OCI-LY7 (cell line): ENCODE data around the gene REV3L. TPM values are rescaled to one million over a fixed set of nuclear protein-coding genes. Genes with fewer than 3 reads are reported as not detected.

Experiments
- BruUV-seq: library from RNA; stranded (reverse); fragments of 400-500 nt; replicated peaks from 2 replicates; lab custom pipeline; 2021; lab: Mats Ljungman, UMichigan
- CTCF ChIA-PET: fragments of 300-600 bp; sonication (Branson Sonifier 250); formaldehyde crosslinking; loops from one replicate; lab custom pipeline; 2022; ENCODE audit warnings: antibody characterized with exemption; ENCODE audit not compliant: unreplicated experiment; lab: Charles Lee
- POLR2A ChIA-PET: fragments of 300-600 bp; sonication (Branson Sonifier 250); formaldehyde crosslinking; loops from one replicate; lab custom pipeline; 2022; ENCODE audit warnings: antibody characterized with exemption; lab: Charles Lee
- DNase-seq: peaks from one replicate; pipeline ENCODE4 v3.0.0-alpha.2; 2015; ENCODE audit warnings: low spot score
- H2AFZ ChIP-seq: fragments of 200-600 bp; sonication (generic), shearing (Covaris generic); 2 replicates; pipeline ENCODE4 v1.6.1; 2014; ENCODE audit warnings: mild to moderate bottlenecking, antibody characterized with exemption, low read length, moderate library complexity
- H3K27ac ChIP-seq: fragments of 200-600 bp; sonication (generic); 2 replicates; pipeline ENCODE4 v1.5.1; 2014; ENCODE audit warnings: mixed run types, low read depth, mild to moderate bottlenecking, moderate library complexity, low read length, inconsistent platforms; ENCODE audit not compliant: poor library complexity, severe bottlenecking
- H3K36me3 ChIP-seq: fragments of 200-600 bp; sonication (generic); 2 replicates; pipeline ENCODE4 v1.6.1; 2014; ENCODE audit warnings: mild to moderate bottlenecking, antibody characterized with exemption, low read length, moderate library complexity, mixed read lengths; ENCODE audit not compliant: insufficient read depth
- H3K4me1 ChIP-seq: fragments of 200-600 bp; sonication (generic); 2 replicates; pipeline ENCODE4 v1.5.1; 2014; ENCODE audit warnings: mild to moderate bottlenecking, low read length; ENCODE audit not compliant: insufficient read depth, poor library complexity, severe bottlenecking
- H3K4me2 ChIP-seq: fragments of 200-600 bp; sonication (generic); 2 replicates; pipeline ENCODE4 v1.6.1; 2014; ENCODE audit warnings: mild to moderate bottlenecking, low read length
- H3K4me3 ChIP-seq: fragments of 200-600 bp; sonication (generic); 2 replicates; pipeline ENCODE4 v1.5.1; 2014; ENCODE audit warnings: mild to moderate bottlenecking, low read depth, low read length; ENCODE audit not compliant: poor library complexity, severe bottlenecking
- H3K79me2 ChIP-seq: fragments of 200-600 bp; sonication (generic); 2 replicates; pipeline ENCODE4 v1.6.1; 2016; ENCODE audit warnings: low read depth, mild to moderate bottlenecking, low read length, moderate library complexity, mixed read lengths; ENCODE audit not compliant: insufficient read depth
- H3K9me2 ChIP-seq: fragments of 200-600 bp; sonication (generic); 2 replicates; pipeline ENCODE4 v1.6.1; 2016; ENCODE audit warnings: mild to moderate bottlenecking, low read length, mixed read lengths; ENCODE audit not compliant: insufficient read depth
- H3K9me3 ChIP-seq: fragments of 200-600 bp; sonication (generic); 2 replicates; pipeline ENCODE4 v1.6.1; 2014; ENCODE audit warnings: mild to moderate bottlenecking, mixed run types, low read length, mixed read lengths
- H4K20me1 ChIP-seq: fragments of 200-600 bp; sonication (generic); 2 replicates; pipeline ENCODE4 v1.6.1; 2014; ENCODE audit warnings: mild to moderate bottlenecking, antibody characterized with exemption, low read length, moderate library complexity, mixed read lengths; ENCODE audit not compliant: insufficient read depth
- CTCF ChIP-seq: fragments of 200-600 bp; sonication (generic); conservative IDR thresholded peaks from 2 replicates; pipeline ENCODE4 v1.5.1; 2014; ENCODE audit warnings: mild to moderate bottlenecking, antibody characterized with exemption, low read length, moderate library complexity, mixed read lengths
- EZH2phosphoT487 ChIP-seq: fragments of 200-600 bp; sonication (generic); IDR thresholded peaks from 2 replicates; pipeline ENCODE4 v1.6.1; 2018; ENCODE audit warnings: low read depth, borderline replicate concordance, mild to moderate bottlenecking, mixed run types, antibody characterized with exemption, low read length, moderate library complexity, mixed read lengths
- intact Hi-C: fragments of 100-400 bp; cut with micrococcal nuclease; formaldehyde crosslinking; loops from one replicate; pipeline ENCODE4 v1.10.0; 2022; ENCODE audit not compliant: unreplicated experiment
- total RNA-seq, 2 experiments: library from RNA; depleted of rRNA in 1 of 2; stranded (reverse); fragments of >200 nt in 1 of 2; shearing (Covaris generic) in 1 of 2; gene quantifications; 2 replicates each; pipeline ENCODE4 v1.2.3, GENCODE V29; 2014 to 2022

Gene REV3L
- total RNA-seq, 2 experiments from 2014 or later = 24.8 to 33.4 TPM

DNA sequence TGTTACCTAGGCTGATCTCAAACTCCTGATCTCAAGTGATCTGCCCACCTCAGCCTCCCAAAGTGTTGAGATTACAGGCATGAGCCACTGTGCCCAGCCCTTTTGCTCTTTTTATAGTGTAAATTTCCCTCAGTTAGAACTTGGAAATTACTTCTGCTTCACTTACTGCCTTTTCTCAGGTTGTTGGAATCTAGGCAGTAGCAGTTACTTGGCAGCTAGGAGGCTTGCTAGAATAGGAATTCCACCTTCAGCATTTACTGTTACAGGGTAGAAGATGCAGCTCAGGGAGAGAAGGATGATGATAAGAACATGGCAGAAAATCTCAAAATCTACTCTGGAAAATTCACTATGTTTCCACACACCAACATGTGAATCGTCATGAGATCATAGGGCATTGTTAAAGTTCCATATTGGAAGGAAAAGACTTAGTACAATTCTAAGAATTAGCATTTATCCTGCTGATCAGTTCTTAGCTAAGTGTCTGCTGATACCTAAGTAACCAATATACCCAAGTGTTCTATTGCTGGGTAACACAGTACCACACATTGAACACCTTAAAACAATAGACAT is 213.5 kb downstream of the REV3L start:
- CTCF ChIA-PET = no interaction called here
- Histone ChIP-seq H3K79me2 (peaks cover 17% of the 10 kb centered on the region; the same call in 1 of the 2 replicates), H3K4me1 (peaks cover 4% of the 10 kb centered on the region), H3K9me3 (peaks cover 8% of the 10 kb centered on the region), H3K9me2 (no peaks in the 10 kb centered on the region), H3K4me2 (no peak overlapping the region), H3K36me3 (peaks cover 87% of the 10 kb centered on the region), H3K4me3 (no peak overlapping the region), H4K20me1 (no peaks in the 10 kb centered on the region), H3K27ac (no peak overlapping the region), H2AFZ (no peak overlapping the region)
- POLR2A ChIA-PET = no interaction called here
- no TSS peak for BruUV-seq
- intact Hi-C loops = no loop called here
- TF ChIP-seq CTCF (no peak), EZH2phosphoT487 (no peak)
- DNase-seq = no peak

GRCh38 chr6:111267764-111268333 is 215.2 kb downstream of the REV3L start:
- Histone ChIP-seq H3K4me1 (peaks cover 4% of the 10 kb centered on the region), H2AFZ (no peak overlapping the region), H4K20me1 (no peaks in the 10 kb centered on the region), H3K9me2 (no peaks in the 10 kb centered on the region), H3K4me3 (no peak overlapping the region), H3K79me2 (peaks cover 17% of the 10 kb centered on the region; the same call in 1 of the 2 replicates), H3K9me3 (no peaks in the 10 kb centered on the region; the same call in 1 of the 2 replicates), H3K4me2 (no peak overlapping the region), H3K36me3 (peaks cover 79% of the 10 kb centered on the region), H3K27ac (no peak overlapping the region)
- TF ChIP-seq EZH2phosphoT487 = no peak
- no peak for TF ChIP-seq CTCF
- ChIA-PET POLR2A (no interaction called here), CTCF (no interaction called here)
- BruUV-seq = no TSS peak
- intact Hi-C loops = no loop called here
- no peak for DNase-seq

GRCh38 chr6:111266276-111266675 is 216.7 kb downstream of the REV3L start:
- Histone ChIP-seq H3K79me2 (peaks cover 27% of the 10 kb centered on the region; the same call in 1 of the 2 replicates), H3K4me2 (no peak overlapping the region), H3K27ac (no peak overlapping the region), H4K20me1 (no peaks in the 10 kb centered on the region), H3K9me3 (no peaks in the 10 kb centered on the region; the same call in 1 of the 2 replicates), H3K4me3 (no peak overlapping the region), H2AFZ (no peak overlapping the region), H3K4me1 (peaks cover 4% of the 10 kb centered on the region), H3K36me3 (peaks cover 78% of the 10 kb centered on the region), H3K9me2 (no peaks in the 10 kb centered on the region)
- CTCF ChIA-PET = interaction anchor here (0.7 kb wide), 1 partner anchor 212 kb away, joined by 3 read pairs; no protein-coding TSS in a partner anchor
- intact Hi-C loops = no loop called here
- no TSS peak for BruUV-seq
- DNase-seq = no peak
- no peak for TF ChIP-seq EZH2phosphoT487
- TF ChIP-seq CTCF = no peak
- POLR2A ChIA-PET = no interaction called here
